ENCODE results near the gene TCEA2.

TCEA2 gene

GRCh38 chr20:64119301-64119680 is 56.3 kb downstream of the TCEA2 start:
- Histone ChIP-seq H3K9me3 (ENCODE audit: insufficient read depth, low read length) (no peaks in the 10 kb centered on the region), H3K9ac (ENCODE audit: insufficient read length, low read depth) (no peak overlapping the region), H3K4me3 (ENCODE audit: insufficient read length, low read depth) (no peak overlapping the region), H3K27me3 (ENCODE audit: insufficient read depth, insufficient read length) (no peaks in the 10 kb centered on the region), H3K36me3 (ENCODE audit: insufficient read depth, insufficient read length, low read length) (no peaks in the 10 kb centered on the region), H3K4me1 (ENCODE audit: insufficient read depth, insufficient read length) (peaks cover 4% of the 10 kb centered on the region)
- TF ChIP-seq ZNF274 (IDR thresholded peaks at IDR 0.05; ENCODE audit: low read depth, low read length) (no peak), YY1 (IDR thresholded peaks at IDR 0.05; ENCODE audit: insufficient read depth, insufficient read length) (no peak), SUZ12 (IDR thresholded peaks at IDR 0.05; ENCODE audit: extremely low read depth, insufficient read depth, insufficient read length) (no peak)
- DNase-seq (ENCODE audit: low read depth, low spot score): no peak

GRCh38 chr20:64119681-64120341 is 56.8 kb downstream of the TCEA2 start:
- no peaks in the 10 kb centered on the region for H3K27me3 ChIP-seq (ENCODE audit: insufficient read depth, insufficient read length)
- no peak for DNase-seq (ENCODE audit: low read depth, low spot score)
- peaks cover 4% of the 10 kb centered on the region for H3K4me1 ChIP-seq (ENCODE audit: insufficient read depth, insufficient read length)
- TF ChIP-seq SUZ12 (IDR thresholded peaks at IDR 0.05; ENCODE audit: extremely low read depth, insufficient read depth, insufficient read length): no peak
- TF ChIP-seq YY1 (IDR thresholded peaks at IDR 0.05; ENCODE audit: insufficient read depth, insufficient read length): no peak
- no peak for TF ChIP-seq ZNF274 (IDR thresholded peaks at IDR 0.05; ENCODE audit: low read depth, low read length)
- no peaks in the 10 kb centered on the region for H3K9me3 ChIP-seq (ENCODE audit: insufficient read depth, low read length)
- peak overlapping the region; percentile 36 for H3K9ac ChIP-seq (ENCODE audit: insufficient read length, low read depth)
- no peak overlapping the region for H3K4me3 ChIP-seq (ENCODE audit: insufficient read length, low read depth)
- no peaks in the 10 kb centered on the region for H3K36me3 ChIP-seq (ENCODE audit: insufficient read depth, insufficient read length, low read length)

GRCh38 chr20:64121586-64121985 is 58.6 kb downstream of the TCEA2 start:
- H3K27me3 ChIP-seq (ENCODE audit: insufficient read depth, insufficient read length): no peaks in the 10 kb centered on the region
- H3K4me3 ChIP-seq (ENCODE audit: insufficient read length, low read depth): no peak overlapping the region
- DNase-seq (ENCODE audit: low read depth, low spot score): no peak
- TF ChIP-seq YY1 (IDR thresholded peaks at IDR 0.05; ENCODE audit: insufficient read depth, insufficient read length): no peak
- no peak for TF ChIP-seq SUZ12 (IDR thresholded peaks at IDR 0.05; ENCODE audit: extremely low read depth, insufficient read depth, insufficient read length)
- no peak for TF ChIP-seq ZNF274 (IDR thresholded peaks at IDR 0.05; ENCODE audit: low read depth, low read length)
- no peaks in the 10 kb centered on the region for H3K9me3 ChIP-seq (ENCODE audit: insufficient read depth, low read length)
- H3K36me3 ChIP-seq (ENCODE audit: insufficient read depth, insufficient read length, low read length): no peaks in the 10 kb centered on the region
- no peak overlapping the region for H3K9ac ChIP-seq (ENCODE audit: insufficient read length, low read depth)
- peaks cover 4% of the 10 kb centered on the region for H3K4me1 ChIP-seq (ENCODE audit: insufficient read depth, insufficient read length)

Measured in NT2/D1 (cell line).